GM19193 (cell line): Measurements from ENCODE around the gene SLC26A8.

Experiments
- POLR2A ChIP-seq: IDR thresholded peaks from 4 replicates; pipeline ENCODE4 v1.6.1; 2011; ENCODE audit not compliant: insufficient read depth, insufficient read length; ENCODE audit errors: extremely low read depth

Gene SLC26A8, protein sequence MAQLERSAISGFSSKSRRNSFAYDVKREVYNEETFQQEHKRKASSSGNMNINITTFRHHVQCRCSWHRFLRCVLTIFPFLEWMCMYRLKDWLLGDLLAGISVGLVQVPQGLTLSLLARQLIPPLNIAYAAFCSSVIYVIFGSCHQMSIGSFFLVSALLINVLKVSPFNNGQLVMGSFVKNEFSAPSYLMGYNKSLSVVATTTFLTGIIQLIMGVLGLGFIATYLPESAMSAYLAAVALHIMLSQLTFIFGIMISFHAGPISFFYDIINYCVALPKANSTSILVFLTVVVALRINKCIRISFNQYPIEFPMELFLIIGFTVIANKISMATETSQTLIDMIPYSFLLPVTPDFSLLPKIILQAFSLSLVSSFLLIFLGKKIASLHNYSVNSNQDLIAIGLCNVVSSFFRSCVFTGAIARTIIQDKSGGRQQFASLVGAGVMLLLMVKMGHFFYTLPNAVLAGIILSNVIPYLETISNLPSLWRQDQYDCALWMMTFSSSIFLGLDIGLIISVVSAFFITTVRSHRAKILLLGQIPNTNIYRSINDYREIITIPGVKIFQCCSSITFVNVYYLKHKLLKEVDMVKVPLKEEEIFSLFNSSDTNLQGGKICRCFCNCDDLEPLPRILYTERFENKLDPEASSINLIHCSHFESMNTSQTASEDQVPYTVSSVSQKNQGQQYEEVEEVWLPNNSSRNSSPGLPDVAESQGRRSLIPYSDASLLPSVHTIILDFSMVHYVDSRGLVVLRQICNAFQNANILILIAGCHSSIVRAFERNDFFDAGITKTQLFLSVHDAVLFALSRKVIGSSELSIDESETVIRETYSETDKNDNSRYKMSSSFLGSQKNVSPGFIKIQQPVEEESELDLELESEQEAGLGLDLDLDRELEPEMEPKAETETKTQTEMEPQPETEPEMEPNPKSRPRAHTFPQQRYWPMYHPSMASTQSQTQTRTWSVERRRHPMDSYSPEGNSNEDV

DNA sequence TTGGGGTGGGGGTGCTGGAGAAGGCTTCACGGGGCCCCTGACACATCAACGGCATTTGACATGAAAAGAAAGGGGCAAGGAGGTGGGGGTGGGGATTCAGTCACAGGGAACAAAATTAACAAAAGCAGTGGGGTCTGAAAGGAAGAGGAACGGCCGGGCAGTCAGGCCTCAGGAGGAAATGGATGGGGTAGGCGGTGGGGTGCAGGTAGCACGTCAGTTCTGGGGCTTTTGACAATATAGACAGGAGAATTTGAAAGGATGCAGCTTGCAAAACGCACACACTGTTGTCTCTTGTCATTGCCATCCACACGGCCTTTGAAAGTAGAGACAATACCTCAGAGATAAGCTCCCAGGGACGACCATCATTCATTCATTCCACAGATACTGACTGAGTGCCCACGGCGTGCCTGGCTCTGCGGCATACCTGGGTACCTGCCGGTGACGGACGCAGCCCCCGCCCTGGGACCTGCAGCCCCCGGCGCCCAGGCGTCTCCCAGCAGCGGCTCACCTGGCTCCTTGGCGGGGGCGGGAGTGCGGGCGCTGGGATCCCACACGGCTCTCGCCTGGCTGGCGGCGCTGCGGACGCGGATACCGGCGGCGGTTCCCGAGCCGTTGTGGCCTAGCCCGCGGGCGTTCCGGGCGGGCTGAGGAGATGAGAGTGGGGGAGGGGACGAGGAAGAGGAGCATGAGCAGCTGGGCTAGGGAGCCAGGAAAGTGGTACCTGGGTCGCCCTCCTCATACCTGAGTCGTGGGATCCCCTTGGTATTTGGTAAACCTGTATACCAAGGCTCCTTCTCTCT lies at the start of gene SLC26A8:
TSS of gene SLC26A8 (minus strand) at position 646 of the 800 bp plus-strand sequence. CDS start 4,934 bp downstream, outside the sequence.
- no peak for TF ChIP-seq POLR2A

DNA sequence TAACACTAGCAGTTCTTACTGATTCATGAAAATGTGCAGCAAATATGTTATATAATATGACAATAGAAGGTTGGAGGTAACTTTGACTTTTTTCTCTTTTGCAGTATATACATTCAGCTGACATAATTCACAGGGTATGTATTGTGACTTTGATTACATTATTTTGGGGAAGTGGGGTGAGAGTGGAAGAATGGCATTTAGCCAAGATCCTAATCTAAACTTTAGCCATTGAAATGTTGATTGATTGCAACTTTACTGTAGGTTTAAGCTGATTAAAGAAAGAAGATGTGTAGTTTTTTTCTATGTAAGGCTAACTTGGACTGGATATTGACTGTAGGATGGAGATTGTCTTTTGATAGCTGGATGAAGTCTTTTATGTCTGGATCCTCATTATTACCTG lies 49.1 kb upstream of the SLC26A8 start:
- TF ChIP-seq POLR2A: no peak

DNA sequence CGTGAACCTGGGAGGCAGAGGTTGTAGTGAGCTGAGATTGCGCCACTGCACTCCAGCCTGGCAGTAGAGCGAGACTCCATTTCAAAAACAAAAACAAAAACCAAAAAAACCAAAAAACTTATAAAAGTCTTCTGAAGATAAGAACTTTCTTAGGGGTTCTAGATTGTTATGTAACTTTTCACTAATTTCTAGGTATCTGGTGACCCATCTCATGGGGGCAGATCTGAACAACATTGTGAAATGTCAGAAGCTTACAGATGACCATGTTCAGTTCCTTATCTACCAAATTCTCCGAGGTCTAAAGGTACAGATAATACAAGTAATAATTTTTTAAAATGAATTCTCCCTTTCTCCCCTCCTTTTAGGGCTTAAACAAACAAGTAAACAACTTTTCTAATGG lies 48.2 kb upstream of the SLC26A8 start:
- no peak for TF ChIP-seq POLR2A

DNA sequence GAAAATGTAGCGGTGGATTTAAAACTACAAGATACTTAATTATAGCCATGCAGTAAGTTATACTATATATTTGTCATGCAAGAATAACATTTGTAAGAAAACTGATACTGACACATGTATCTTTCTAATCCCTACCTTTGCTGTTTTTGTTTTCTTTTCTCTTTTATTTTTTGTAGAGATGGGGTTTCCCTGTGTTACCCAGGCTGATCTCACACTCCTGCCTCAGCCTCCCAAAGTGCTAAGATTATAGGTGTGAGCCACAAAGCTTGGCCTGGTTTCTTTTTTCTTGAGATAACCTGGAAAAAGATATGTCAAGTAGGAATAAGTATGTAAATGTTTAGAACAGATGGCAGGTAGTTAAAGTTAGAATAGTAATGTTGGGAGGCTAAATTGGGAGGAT lies 47.3 kb upstream of the SLC26A8 start:
- no peak for TF ChIP-seq POLR2A

DNA sequence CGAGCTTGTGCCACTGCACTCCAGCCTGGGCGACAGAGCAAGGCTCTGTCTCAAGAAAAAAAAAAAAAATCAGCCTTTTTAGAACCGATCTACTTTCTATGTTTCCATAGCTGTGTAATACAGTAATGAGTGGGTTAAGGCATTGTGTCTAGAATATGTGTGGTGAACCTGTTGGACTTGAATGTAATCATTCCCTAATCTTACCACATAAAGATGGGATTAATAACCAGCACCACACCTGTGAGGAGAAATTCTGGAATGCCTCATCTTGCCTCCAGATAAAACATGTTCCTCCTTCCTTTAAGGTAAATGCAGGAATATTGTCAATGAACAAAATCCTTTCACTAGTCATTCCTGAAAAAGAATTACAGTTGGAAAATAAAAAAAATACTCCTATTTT lies 46.8 kb upstream of the SLC26A8 start:
- TF ChIP-seq POLR2A: no peak

DNA sequence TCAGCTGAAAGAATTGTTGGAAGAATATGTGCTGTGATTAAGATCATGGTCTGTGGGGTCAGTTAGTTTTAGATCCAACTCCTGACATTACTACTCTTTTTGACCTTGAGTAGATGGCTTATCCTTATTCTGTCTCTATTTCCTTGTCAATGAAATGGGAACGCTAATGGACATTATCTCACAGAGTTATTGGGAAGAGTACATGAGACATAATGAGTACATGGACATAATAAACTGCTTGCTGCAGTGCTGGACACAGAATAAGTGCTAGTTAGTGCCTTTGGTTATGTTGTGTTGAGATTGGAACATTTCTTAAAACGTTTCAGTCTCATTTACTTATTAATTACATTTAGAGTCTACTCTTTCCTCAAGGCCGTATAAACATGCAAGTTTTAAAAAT lies 45.8 kb upstream of the SLC26A8 start:
- TF ChIP-seq POLR2A: no peak

DNA sequence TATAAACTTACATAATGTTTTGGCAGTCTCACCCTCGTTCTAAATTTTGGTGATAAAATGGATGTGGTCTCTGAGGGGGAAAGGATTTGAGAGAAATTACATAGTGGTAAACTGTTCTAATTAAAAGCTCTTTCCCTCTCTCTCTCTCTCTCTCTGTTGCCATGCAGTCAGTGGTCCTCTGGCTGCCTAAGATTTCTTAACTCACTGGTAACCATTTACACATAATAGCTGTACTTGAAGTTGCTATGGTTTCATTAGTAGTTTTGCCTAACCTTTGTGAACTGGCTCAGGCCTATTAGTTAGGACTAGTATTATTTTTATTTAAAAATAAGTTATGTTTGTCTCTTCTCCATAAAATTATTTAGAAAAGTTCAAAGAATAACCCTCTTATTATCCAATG lies 45.1 kb upstream of the SLC26A8 start:
- TF ChIP-seq POLR2A: no peak

DNA sequence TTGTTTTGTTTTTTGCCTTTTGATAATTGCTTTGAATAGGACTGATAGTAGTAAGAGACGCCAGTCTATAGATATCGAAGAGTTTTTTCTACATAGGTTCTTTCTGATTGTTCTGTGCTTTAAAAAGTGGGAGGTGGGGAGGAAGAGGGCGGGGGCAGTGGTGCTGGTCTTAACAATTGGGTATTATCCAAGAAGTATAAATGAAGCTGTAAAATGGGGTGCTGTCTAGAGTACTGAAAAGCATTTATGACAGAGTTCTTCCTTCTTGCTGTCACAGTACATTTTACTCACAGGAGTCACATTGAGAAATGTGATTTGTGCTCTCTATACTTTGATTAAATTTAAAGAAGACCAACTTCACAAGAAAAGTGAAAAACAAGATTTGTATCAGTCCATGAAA lies 44.1 kb upstream of the SLC26A8 start:
- TF ChIP-seq POLR2A: no peak

DNA sequence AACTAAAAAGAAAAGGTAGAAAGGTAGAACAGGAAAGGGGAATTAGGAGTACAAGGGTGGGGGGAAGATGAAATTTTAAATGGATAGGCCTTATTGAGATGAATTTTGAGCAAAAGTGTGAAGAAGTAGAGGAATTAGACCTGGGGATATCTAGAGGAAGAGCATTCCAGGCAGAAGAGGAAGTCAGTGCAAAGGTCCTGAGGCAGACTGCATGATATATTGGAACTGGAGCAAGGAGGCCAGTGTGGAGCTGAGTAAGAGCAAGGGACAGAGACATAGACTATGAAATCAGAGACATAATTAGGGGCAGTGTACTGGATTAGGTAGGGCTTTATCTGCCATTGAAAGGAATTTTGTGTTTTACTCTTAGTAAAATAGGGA lies 43.6 kb upstream of the SLC26A8 start:
- TF ChIP-seq POLR2A: no peak

DNA sequence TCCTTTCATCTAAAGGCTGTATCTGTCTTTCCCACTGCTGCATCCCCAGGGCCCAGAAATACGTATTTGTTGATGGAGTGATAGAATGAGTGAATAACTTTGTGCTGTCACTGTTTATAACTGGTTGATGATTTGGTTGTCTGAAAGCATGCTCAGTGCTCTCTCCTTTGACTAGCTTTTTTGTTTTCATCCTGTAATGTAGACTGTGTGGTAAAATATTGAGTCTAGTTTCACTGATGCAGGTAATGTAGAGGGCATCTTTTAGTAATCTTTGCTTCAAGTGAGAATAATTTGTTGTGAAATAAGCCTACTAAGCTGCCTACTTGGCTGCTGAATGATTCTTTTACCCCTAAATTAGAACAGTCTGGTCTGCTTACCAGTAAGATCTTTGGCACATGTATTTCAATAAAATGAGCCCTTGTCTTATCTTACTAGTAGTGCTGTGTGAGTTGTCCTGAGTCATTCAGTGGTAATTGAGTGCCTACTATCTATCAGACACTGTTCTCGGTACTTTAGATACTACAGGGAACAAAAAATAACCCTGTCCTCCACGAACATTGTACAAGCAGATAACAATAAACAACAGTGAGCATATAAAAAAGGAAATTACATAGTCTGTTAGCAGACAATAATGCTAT lies 43.1 kb upstream of the SLC26A8 start:
- no peak for TF ChIP-seq POLR2A

DNA sequence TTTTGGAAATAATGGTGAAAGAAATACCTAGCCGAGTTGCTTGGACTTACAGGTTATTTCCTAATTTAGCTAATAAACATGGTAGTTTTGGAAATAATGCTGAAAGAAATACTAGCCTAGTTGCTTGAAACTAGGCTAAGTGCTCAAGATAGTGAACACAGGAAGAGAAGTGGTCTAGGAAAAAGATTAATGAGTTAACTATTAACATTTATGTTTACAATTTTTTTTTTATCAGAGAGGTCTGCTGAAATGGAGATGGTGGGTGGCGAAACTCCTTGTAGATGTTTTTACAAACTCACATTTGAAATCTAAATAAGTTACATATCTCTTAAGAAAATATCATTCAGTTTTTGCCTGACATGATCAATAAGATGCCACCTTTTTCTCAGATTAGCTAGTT lies 42.4 kb upstream of the SLC26A8 start:
- no peak for TF ChIP-seq POLR2A

DNA sequence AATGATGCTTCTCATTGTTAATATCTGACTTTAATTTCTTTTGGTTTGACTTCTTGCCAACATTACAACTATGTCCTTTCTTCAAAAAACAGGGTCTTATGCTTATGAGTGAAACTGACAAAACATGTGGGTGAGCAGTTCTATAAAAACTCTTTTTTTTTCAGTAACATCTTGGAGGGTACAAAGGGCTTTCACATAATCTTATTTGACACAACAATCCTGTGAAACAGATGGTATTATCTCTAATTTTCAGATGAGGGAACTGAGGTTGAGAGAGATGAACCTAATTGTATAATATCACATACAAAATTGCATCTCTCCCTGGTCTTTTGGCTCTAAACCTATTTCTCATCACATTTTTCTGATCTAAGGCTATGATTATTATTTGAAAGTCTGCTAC lies 41.5 kb upstream of the SLC26A8 start:
- TF ChIP-seq POLR2A: no peak

DNA sequence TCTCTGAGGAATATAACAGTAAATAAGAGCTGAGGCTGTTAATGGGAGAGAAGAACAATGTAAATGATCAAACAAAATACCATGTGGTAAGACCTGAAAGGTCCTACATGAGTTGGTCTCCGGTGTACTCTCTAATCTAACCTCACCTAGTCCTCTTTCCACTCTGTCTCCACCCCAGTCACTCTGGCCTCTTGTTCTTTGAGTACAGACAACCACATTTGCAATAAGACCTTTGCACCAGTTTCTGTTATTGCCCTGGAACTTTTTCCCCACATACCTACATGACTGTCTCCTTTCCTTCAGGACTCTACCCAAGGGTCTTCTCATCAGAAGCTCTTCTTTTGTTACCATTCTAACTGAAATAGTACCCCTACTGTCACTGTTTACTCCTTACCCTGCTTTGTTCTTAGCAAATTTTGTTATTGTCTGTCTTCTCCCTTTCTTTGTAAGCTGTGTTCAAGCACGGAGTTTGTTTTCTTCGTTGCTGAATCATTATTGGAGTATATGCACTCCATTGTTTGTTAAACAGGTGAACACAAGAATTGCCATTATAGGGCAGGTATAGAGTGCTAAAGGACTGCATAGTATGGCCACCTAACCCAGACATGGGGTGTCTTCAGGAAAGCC lies 40.4 kb upstream of the SLC26A8 start:
- TF ChIP-seq POLR2A: no peak

DNA sequence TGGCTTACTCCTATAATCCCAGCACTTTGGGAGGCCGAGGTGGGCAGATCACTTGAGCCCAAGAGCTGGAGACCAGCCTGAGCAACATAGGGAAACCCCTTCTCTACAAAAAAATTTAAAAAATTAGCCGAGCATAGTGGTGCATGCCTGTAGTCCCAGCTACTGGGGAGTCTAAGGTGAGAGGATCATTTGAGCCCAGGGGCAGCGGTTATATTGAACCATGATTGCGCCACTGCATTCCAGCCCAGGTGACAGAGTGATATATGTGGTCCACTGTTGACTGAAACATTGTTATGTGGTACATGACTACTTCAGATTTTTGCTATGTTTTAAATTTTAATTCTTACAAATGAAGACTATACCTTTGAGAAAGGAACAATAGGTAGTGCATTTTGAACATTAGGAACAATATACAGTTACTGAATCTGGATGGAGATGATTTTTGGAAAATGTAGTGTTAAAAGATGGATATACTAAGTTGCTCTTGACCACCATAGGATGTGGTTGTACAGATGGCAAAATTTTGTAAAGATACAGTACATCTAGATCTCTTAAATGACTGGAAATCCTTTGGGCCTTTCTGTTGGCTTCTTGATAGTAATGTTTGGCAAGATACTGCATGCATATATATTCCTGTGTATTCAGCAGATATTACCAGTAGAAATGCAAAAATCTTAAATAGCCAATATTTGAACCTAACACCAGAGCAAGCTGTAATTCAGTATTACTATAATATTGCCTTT lies 39.0 kb upstream of the SLC26A8 start:
- no peak for TF ChIP-seq POLR2A

DNA sequence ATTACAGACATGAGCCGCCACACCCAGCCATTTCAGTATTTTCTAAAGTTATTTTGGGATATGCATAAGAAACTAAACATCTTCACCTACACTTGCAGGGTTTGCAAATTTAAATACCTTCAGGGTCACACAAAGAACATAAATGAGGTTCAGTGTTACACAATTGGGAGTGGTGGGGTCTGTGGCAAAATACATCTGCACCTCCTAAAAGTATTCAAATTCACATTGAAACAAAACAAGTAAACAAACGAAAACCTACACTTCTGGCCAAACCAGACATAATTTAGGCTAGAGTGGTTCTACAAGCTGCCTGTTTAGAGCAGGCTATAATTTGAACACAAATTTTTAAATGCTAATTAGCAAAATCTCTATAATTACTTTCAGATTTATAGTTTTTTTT lies 37.8 kb upstream of the SLC26A8 start:
- no peak for TF ChIP-seq POLR2A
